Loucy (cell line): ENCODE data around the gene ARAP3.

Source experiments
- H2AFZ ChIP-seq: fragments of 200-600 bp; sonication (generic); 2 replicates; pipeline ENCODE4 v1.6.0; 2016; ENCODE audit warnings: antibody characterized with exemption, mild to moderate bottlenecking, low read length, moderate library complexity
- H3F3A ChIP-seq: fragments of 200-600 bp; 2 replicates; pipeline ENCODE4 v1.6.0; 2016; ENCODE audit warnings: antibody characterized with exemption, low read depth, mild to moderate bottlenecking
- H3K27me3 ChIP-seq: fragments of 200-600 bp; sonication (generic); 2 replicates; pipeline ENCODE4 v1.6.1; 2014; ENCODE audit warnings: low read length, mild to moderate bottlenecking; ENCODE audit not compliant: insufficient read depth, poor library complexity, severe bottlenecking
- H3K36me3 ChIP-seq: fragments of 200-600 bp; sonication (generic); 2 replicates; pipeline ENCODE4 v1.6.1; 2016; ENCODE audit warnings: low read length; ENCODE audit not compliant: insufficient read depth
- H3K4me1 ChIP-seq: fragments of 200-600 bp; sonication (generic); 2 replicates; pipeline ENCODE4 v1.5.1; 2014; ENCODE audit warnings: low read length, mild to moderate bottlenecking; ENCODE audit not compliant: insufficient read depth, poor library complexity, severe bottlenecking
- H3K4me2 ChIP-seq: fragments of 200-600 bp; sonication (generic); 2 replicates; pipeline ENCODE4 v1.6.0; 2014; ENCODE audit warnings: antibody characterized with exemption, low read length, low read depth, mild to moderate bottlenecking; ENCODE audit not compliant: poor library complexity, severe bottlenecking
- H3K4me3 ChIP-seq: fragments of 200-600 bp; sonication (generic); 2 replicates; pipeline ENCODE4 v1.5.1; 2014; ENCODE audit warnings: low read length, mild to moderate bottlenecking, mixed read lengths; ENCODE audit not compliant: poor library complexity, severe bottlenecking
- H3K79me2 ChIP-seq: fragments of 200-600 bp; sonication (generic); 2 replicates; pipeline ENCODE4 v1.6.1; 2014; ENCODE audit warnings: low read length; ENCODE audit not compliant: insufficient read depth
- H3K9ac ChIP-seq: fragments of 200-600 bp; sonication (generic); 2 replicates; pipeline ENCODE4 v1.6.0; 2014; ENCODE audit warnings: mild to moderate bottlenecking, low read depth, low read length, moderate library complexity; ENCODE audit not compliant: poor library complexity, severe bottlenecking
- H3K9me2 ChIP-seq: fragments of 200-600 bp; sonication (generic); replicated peaks from 2 replicates; pipeline ENCODE4 v1.6.1; 2016; ENCODE audit warnings: low read depth, low read length, mixed read lengths
- H3K9me3 ChIP-seq: fragments of 200-600 bp; sonication (generic); 2 replicates; pipeline ENCODE4 v1.6.1; 2014; ENCODE audit warnings: mild to moderate bottlenecking, antibody characterized with exemption, low read length, low read depth; ENCODE audit not compliant: insufficient read depth
- H4K20me1 ChIP-seq: fragments of 200-600 bp; sonication (generic); 2 replicates; pipeline ENCODE4 v1.6.0; 2014; ENCODE audit warnings: antibody characterized with exemption, low read length, mild to moderate bottlenecking; ENCODE audit not compliant: insufficient read depth, poor library complexity, severe bottlenecking
- CTCF ChIP-seq: fragments of 200-600 bp; sonication (generic); conservative IDR thresholded peaks from 2 replicates; pipeline ENCODE4 v1.5.1; 2014; ENCODE audit warnings: mild to moderate bottlenecking, antibody characterized with exemption, low read length
- EZH2phosphoT487 ChIP-seq: fragments of 200-600 bp; IDR thresholded peaks from 2 replicates; pipeline ENCODE4 v1.6.1; 2018; ENCODE audit warnings: antibody characterized with exemption, mild to moderate bottlenecking, moderate library complexity, borderline replicate concordance

The ARAP3 gene

GRCh38 chr5:141681295-141681694 lies 735 bp downstream of the ARAP3 start:
- Histone ChIP-seq H3K36me3 (no peaks in the 10 kb centered on the region), H3K9ac (no peak overlapping the region), H4K20me1 (no peaks in the 10 kb centered on the region), H2AFZ (no peak overlapping the region), H3K9me2 (no peaks in the 10 kb centered on the region), H3K4me3 (no peak overlapping the region), H3K79me2 (no peaks in the 10 kb centered on the region), H3K4me1 (peaks cover 21% of the 10 kb centered on the region), H3K4me2 (no peak overlapping the region), H3K27me3 (no peaks in the 10 kb centered on the region), H3K9me3 (no peaks in the 10 kb centered on the region), H3F3A (no peaks in the 10 kb centered on the region)
- TF ChIP-seq EZH2phosphoT487 (no peak), CTCF (no peak)

- Histone ChIP-seq H3K79me2 (no peaks in the 10 kb centered on the region), H3K9me2 (no peaks in the 10 kb centered on the region), H3K4me1 (peaks cover 21% of the 10 kb centered on the region), H3K27me3 (no peaks in the 10 kb centered on the region), H3K4me3 (no peak overlapping the region), H3K9ac (no peak overlapping the region), H3K9me3 (no peaks in the 10 kb centered on the region), H3F3A (no peaks in the 10 kb centered on the region), H3K4me2 (no peak overlapping the region), H2AFZ (no peak overlapping the region), H4K20me1 (no peaks in the 10 kb centered on the region), H3K36me3 (no peaks in the 10 kb centered on the region)
- TF ChIP-seq EZH2phosphoT487 (no peak), CTCF (no peak)
Measured at GRCh38 chr5:141680751-141681201, 1.3 kb downstream of the ARAP3 start.

GRCh38 chr5:141680178-141680577 lies 1.9 kb downstream of the ARAP3 start:
- no peaks in the 10 kb centered on the region for H3F3A ChIP-seq
- H3K4me2 ChIP-seq = no peak overlapping the region
- H3K9me3 ChIP-seq = no peaks in the 10 kb centered on the region
- no peaks in the 10 kb centered on the region for H3K9me2 ChIP-seq
- no peak overlapping the region for H3K9ac ChIP-seq
- H3K27me3 ChIP-seq = no peaks in the 10 kb centered on the region
- no peaks in the 10 kb centered on the region for H3K79me2 ChIP-seq
- no peak for TF ChIP-seq EZH2phosphoT487
- no peak for TF ChIP-seq CTCF
- H3K4me1 ChIP-seq = peaks cover 21% of the 10 kb centered on the region
- H2AFZ ChIP-seq = no peak overlapping the region
- H4K20me1 ChIP-seq = no peaks in the 10 kb centered on the region
- no peak overlapping the region for H3K4me3 ChIP-seq
- no peaks in the 10 kb centered on the region for H3K36me3 ChIP-seq
